Heart left ventricle (tissue), 16 donors: ENCODE measurements around the gene ADCY9. TPM values are rescaled to one million over a fixed set of nuclear protein-coding genes. Genes with fewer than 3 reads are reported as not detected.
A peak's percentile ranks its signal among the peaks of the same experiment; 100 is the strongest.
"Not testable (repeated sequence)": the region's sequence is repeated elsewhere in the genome, so short reads cannot be mapped to it uniquely, and the experiment has no call there.

ENCODE experiments used
- ATAC-seq, 4 donors: fragments of 200-7000 bp; cut with Tn5 transposase; one replicate each; pipeline ENCODE4 v1.9.1; 2020 to 2022; ENCODE audit warnings: moderate library complexity in 4 of 4, mild to moderate bottlenecking in 3 of 4, moderate number of reproducible peaks in 1 of 4
- DNase-seq, 5 donors: peaks; one replicate each; pipeline ENCODE4 v3.0.0-alpha.2; 2020
- H3K27ac ChIP-seq, 12 donors: fragments of 200-600 bp; sonication (generic) in 4 of 12; one replicate each; pipeline versions ENCODE4 v1.5.0 to v1.8.0; 2016 to 2022; ENCODE audit warnings: mild to moderate bottlenecking in 2 of 12
- H3K27me3 ChIP-seq, 9 donors: fragments of 200-600 bp; sonication (generic) in 2 of 9; one replicate each; pipeline versions ENCODE4 v1.5.1 to v1.8.0; 2016 to 2022; ENCODE audit warnings: mild to moderate bottlenecking in 3 of 9
- H3K36me3 ChIP-seq, 9 donors: fragments of 200-600 bp; sonication (generic) in 2 of 9; one replicate each; pipeline versions ENCODE4 v1.5.0 to v1.8.0; 2018 to 2022; ENCODE audit warnings: mild to moderate bottlenecking in 2 of 9
- H3K4me1 ChIP-seq, 12 donors: fragments of 200-600 bp; sonication (generic) in 4 of 12; one replicate each; pipeline versions ENCODE4 v1.5.0 to v1.8.0; 2016 to 2022; ENCODE audit warnings: mild to moderate bottlenecking in 3 of 12
- H3K4me3 ChIP-seq, 12 donors: fragments of 200-600 bp; sonication (generic) in 4 of 12; one replicate each; pipeline versions ENCODE4 v1.5.0 to v1.8.0; 2017 to 2022; ENCODE audit warnings: mild to moderate bottlenecking in 9 of 12, moderate library complexity in 4 of 12
- H3K9me3 ChIP-seq, 12 donors: fragments of 200-600 bp; sonication (generic) in 4 of 12; one replicate each; pipeline versions ENCODE4 v1.5.0 to v1.8.0; 2016 to 2022; ENCODE audit warnings: mild to moderate bottlenecking in 1 of 12
- POLR2A ChIP-seq, 2 donors: fragments of 450-650 bp; IDR thresholded peaks; one replicate each; pipeline ENCODE4 v1.6.1; 2017; ENCODE audit warnings: antibody characterized with exemption in 2 of 2, mild to moderate bottlenecking in 2 of 2, moderate library complexity in 2 of 2
- WGBS, 4 donors: extraction: QIAGEN DNeasy Blood & Tissue Kit in 2 of 4; methylation state at CpG; one replicate each; pipeline versions ENCODE4 v1.1.5 to v1.1.7; 2013 to 2018; 5-methylcytosine and 5-hydroxymethylcytosine counted together
- intact Hi-C, 10 donors: fragments of 100-400 bp; cut with DNase I; formaldehyde crosslinking; loops; one replicate each; pipeline versions ENCODE4 v1.11.1 to v1.14.2; 2022
- polyA plus RNA-seq, 2 donors: library from polyadenylated mRNA; stranded (reverse); fragments of 200-250 nt; gene quantifications; one replicate each; pipeline ENCODE4 v1.2.3, GENCODE V29; 2013
- total RNA-seq, 9 donors: library from RNA; depleted of rRNA in 2 of 9; stranded (reverse); fragments of >200 nt in 2 of 9; fragmentation: NEBNext Ultra II Directional in 3 of 9; extraction: Animal tissue kit (Norgen Biotek cat#: 25700) in 3 of 9; gene quantifications; one replicate each; pipeline versions ENCODE4 v1.1.0 to v1.2.4, GENCODE V29; 2016 to 2023
- TF ChIP-seq, protein P1 (sequence below), 12 donors: fragments of 200-600 bp; sonication (generic) in 4 of 12; IDR thresholded peaks; one replicate each; pipeline versions ENCODE4 v1.5.0 to v1.8.0; 2018 to 2022; ENCODE audit warnings: antibody characterized with exemption in 12 of 12, mild to moderate bottlenecking in 5 of 12
- donor health status: ischemic (EF 13 %, LVEDD 7.1; RV severe dilation, severe dysfunction).
- donor health status: healthy with polysubstance abuse.
- donor health status: DM: no; HTN: yes; CAD: no.
- donor health status: DM: no; HTN: no; CAD: no.
- donor health status: ischemic (EF 25% LVEDD 6.9; RV normal size, moderate dysfunction).
- donor health status: ischemic (EF 25% LVEDD 5.7; RV mildly dilated, moderate dysfunction).
- donor health status: healthy.
- donor health status: DM: yes; HTN: yes; CAD: no.
- donor health status: ischemic (EF 35%, LVEDD 5.7; RV mildly dilated, moderate dysfunction).
- donor health status: nonischemic (EF 11% LVEDD 7.7; RV severe dilation, severe dysfunction).
- donor health status: DM: yes; HTN: yes; CAD: no.
- donor health status: PGD.
- donor health status: ischemic (EF 29% LVEDD 5.4; RV normal size, mild dysfunction).
- donor health status: nonischemic (EF 23%, LVEDD 6.1; RV moderate dilation, normal function).

Gene ADCY9
- total and polyA plus RNA-seq, 11 donors: 11.8 to 85.8 (median 45.0) TPM

DNA sequence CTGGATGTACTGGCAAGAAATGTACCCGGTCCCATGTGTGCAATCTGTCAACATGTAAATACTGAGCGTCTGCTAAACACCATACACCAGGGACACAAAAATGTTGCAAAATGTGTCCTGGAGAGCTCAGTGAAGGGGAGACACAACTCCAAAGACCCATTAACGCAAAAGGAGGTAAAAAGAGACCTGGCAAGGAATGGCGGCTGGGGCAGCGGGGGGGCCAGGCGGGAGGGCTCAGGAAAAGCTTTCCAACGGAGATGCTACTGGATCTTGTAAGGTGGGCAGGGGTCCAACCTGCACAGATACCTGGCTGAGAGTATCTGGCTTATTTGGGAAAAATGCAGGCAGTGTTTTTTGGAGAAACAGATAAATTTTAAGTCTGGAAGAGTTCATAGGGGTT lies 40.7 kb downstream of the ADCY9 start:
- Histone ChIP-seq H3K4me1 (peaks cover 0 to 3% (median 0%) of the 10 kb centered on the region in 12 donors), H3K27me3 (no peaks in the 10 kb centered on the region), H3K9me3 (no peaks in the 10 kb centered on the region), H3K27ac (no peak overlapping the region), H3K4me3 (no peak overlapping the region), H3K36me3 (peaks cover 0 to 4% (median 0%) of the 10 kb centered on the region in 9 donors)
- TF ChIP-seq, protein P1, sequence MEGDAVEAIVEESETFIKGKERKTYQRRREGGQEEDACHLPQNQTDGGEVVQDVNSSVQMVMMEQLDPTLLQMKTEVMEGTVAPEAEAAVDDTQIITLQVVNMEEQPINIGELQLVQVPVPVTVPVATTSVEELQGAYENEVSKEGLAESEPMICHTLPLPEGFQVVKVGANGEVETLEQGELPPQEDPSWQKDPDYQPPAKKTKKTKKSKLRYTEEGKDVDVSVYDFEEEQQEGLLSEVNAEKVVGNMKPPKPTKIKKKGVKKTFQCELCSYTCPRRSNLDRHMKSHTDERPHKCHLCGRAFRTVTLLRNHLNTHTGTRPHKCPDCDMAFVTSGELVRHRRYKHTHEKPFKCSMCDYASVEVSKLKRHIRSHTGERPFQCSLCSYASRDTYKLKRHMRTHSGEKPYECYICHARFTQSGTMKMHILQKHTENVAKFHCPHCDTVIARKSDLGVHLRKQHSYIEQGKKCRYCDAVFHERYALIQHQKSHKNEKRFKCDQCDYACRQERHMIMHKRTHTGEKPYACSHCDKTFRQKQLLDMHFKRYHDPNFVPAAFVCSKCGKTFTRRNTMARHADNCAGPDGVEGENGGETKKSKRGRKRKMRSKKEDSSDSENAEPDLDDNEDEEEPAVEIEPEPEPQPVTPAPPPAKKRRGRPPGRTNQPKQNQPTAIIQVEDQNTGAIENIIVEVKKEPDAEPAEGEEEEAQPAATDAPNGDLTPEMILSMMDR (IDR thresholded peaks at IDR 0.05): no peak
- no peak for TF ChIP-seq POLR2A (IDR thresholded peaks at IDR 0.05)
- DNase-seq (no peak), ATAC-seq (no peak)
- intact Hi-C loops: no loop called here
- WGBS, 4 donors: 95 to 97% (median 97%) methylated on average over 7 of the region's 7 CpGs

DNA sequence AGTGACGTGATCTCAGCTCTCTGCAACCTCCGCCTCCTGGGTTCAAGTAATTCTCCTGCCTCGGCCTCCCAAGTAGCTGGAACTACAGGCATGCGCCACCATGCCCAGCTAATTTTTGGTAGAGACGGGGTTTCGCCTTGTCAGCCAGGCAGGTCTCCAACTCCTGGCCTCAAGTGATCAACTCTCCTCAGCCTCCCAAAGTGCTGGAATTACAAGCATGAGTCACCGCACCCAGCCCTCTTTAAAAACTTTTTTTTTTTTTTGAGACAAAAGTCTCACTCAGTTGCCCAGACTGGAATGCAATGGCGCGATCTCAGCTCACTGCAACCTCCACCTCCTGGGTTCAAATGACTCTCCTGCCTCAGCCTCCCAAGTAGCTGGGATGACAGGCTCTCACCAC lies 43.1 kb downstream of the ADCY9 start:
- H3K27me3 ChIP-seq, DNase-seq, H3K9me3 ChIP-seq, H3K4me3 ChIP-seq, H3K27ac ChIP-seq, ATAC-seq, H3K4me1 ChIP-seq, intact Hi-C loops, H3K36me3 ChIP-seq: not testable (repeated sequence)
- 94 to 98% (median 96%) methylated on average over 9 of the region's 9 CpGs for WGBS, 4 donors

DNA sequence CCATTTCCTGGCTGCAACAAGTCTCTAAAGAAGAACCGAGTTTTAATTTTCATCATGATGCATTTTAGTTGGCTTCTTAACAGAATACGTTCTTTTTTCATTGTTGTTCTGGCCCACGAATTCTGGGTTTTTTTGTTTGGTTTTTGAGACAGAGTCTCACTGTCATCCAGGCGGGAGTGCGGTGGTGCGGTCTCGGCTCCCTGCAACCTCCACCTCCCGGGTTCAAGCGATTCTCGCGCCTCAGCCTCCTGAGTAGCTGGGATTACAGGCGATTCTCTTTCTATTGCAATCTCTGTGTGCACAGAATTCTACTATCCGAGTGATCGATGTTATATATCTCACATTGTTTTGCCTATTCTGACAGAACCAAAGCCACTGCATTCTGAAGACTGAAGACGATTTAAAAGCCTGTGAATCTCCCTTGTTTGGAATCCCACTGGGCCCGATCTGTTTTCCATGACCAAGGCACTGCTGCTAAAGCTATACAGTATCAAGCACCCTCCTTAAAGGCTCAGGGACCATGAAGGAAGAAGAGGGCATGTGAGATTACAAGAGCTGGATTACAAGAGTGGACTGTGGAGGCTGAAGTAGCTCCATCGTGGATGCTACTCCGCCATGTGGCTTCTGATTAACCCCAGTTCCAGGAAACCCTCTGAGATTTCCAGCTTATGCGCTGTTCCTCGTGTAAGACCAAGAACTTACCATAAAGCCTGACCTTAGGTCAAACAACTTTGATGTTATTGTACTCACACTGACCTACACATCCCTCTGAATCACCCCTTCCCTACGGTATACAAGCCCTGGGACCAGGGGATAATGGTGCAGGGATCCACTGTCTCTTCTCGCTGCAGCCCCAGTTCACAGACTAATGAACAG lies 44.3 kb downstream of the ADCY9 start:
- H3K4me3 ChIP-seq: no peak overlapping the region
- intact Hi-C loops: no loop called here

DNA sequence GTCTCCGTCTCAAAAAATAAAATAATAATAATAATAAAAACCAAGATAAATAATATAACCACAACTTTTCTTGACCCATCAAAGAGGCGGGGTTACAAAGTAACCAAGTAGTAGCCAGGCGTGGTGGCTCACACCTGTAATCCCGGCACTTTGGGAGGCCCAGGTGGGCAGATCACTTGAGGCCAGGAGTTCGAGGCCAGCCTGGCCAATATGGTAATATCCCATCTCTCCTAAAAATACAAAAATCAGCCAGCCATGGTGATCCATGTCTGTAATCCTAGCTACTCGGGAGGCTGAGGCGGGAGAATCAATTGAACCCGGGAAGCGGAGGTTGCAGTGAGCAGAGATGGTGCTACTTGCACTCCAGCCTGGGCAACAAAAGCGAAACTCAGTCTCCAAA lies 45.3 kb downstream of the ADCY9 start:
- 94 to 98% (median 97%) methylated on average over 10 of the region's 10 CpGs for WGBS, 4 donors
- Histone ChIP-seq H3K9me3 (no peaks in the 10 kb centered on the region), H3K4me1 (peaks cover 0 to 11% (median 1%) of the 10 kb centered on the region in 12 donors), H3K36me3 (no peaks in the 10 kb centered on the region), H3K4me3 (no peak overlapping the region), H3K27me3 (no peaks in the 10 kb centered on the region), H3K27ac (no peak overlapping the region)
- no peak for DNase-seq
- intact Hi-C loops: no loop called here
- TF ChIP-seq, protein P1 (IDR thresholded peaks at IDR 0.05): no peak
- no peak for TF ChIP-seq POLR2A (IDR thresholded peaks at IDR 0.05)
- ATAC-seq: no peak

More for the DNA sequence above, 44.3 kb downstream of the ADCY9 start:
- Histone ChIP-seq H3K27me3 (no peaks in the 10 kb centered on the region), H3K4me1 (peaks cover 0 to 10% (median 1%) of the 10 kb centered on the region in 12 donors), H3K36me3 (peaks cover 0 to under 1% (median 0%) of the 10 kb centered on the region in 9 donors), H3K27ac (no peak overlapping the region), H3K9me3 (no peaks in the 10 kb centered on the region)
- TF ChIP-seq, protein P1 (IDR thresholded peaks at IDR 0.05): no peak
- TF ChIP-seq POLR2A (IDR thresholded peaks at IDR 0.05): no peak
- peak in 1 of 4 donors; percentile 33 for ATAC-seq
- 84 to 94% (median 89%) methylated on average over 22 of the region's 22 CpGs for WGBS, 4 donors
- no peak for DNase-seq
